AML-193 (cell line): ENCODE data around the gene S100A1.
"Not testable (repeated sequence)": the region's sequence is repeated elsewhere in the genome, so short reads cannot be mapped to it uniquely, and the experiment has no call there.

Source experiments
- DNase-seq, 2 experiments: peaks; one replicate each; lab custom pipeline; 2025; lab: John Stamatoyannopoulos, UW

Gene S100A1

DNA sequence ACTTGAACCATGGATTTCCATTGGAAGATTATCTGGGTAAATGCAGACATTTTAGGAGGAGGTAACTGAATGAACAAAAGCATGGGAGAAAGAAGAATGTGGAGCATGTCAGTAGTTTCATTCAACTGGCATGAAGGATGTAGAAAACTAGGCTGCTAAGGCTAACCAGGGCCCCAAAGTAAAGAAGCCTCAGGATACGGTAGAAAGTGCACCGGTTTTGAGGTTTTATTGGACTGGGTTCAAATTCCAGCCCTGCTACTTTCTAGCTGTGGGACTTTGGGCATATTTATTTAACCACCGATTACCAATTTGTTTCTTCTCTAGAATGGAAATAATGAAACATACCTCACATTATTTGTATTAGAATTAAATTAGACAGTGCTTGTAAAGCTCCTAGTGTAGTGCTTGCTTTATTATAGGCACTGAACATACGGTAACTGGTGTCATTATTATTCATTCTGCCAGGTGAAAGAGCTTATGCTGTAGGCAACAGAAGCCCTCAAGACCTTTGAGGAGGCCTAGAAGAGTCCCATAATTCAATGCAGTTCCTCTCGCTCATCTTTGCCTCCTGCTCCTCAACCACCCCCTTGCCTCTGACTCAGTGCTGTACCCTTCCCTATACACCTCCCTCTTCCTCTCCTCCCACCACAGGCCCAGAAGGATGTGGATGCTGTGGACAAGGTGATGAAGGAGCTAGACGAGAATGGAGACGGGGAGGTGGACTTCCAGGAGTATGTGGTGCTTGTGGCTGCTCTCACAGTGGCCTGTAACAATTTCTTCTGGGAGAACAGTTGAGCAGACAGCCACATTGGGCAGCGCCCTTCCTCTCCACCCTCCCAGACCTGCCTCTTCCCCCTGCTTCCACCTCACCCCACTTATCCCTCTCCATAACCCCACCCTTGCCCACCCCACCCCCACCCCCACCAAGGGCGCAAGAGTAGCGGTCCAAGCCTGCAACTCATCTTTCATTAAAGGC is 3.1 kb downstream of the S100A1 start:
- no peak for DNase-seq

DNA sequence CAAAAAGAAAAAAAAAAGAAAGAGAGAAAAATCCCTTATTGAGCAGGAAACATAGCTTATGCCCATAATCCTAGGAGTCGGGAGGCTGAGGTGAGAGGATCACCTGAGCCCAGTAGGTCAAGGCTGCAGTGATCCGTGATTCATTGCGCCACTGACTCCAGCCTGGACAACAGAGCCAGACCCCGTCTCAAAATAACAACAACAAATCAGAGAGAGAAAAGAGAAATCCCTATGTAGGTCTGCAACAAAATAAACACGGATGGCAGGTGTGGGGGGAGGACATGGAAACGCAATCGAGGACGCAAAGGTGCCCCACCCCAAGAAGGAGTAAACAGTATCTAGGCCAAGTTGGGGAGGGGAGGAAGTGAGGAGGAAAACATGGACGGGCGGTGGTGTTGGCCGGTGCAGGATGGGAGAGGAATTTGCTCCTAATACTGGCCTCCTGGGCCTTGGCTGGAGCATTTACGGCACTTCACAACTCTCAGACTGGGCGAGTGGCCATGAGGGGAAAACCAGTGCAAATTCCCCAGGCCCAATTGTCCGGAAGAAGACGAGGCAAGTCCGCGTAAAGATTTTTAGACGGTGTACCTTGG is 5.0 kb downstream of the S100A1 start:
- DNase-seq: no peak

DNA sequence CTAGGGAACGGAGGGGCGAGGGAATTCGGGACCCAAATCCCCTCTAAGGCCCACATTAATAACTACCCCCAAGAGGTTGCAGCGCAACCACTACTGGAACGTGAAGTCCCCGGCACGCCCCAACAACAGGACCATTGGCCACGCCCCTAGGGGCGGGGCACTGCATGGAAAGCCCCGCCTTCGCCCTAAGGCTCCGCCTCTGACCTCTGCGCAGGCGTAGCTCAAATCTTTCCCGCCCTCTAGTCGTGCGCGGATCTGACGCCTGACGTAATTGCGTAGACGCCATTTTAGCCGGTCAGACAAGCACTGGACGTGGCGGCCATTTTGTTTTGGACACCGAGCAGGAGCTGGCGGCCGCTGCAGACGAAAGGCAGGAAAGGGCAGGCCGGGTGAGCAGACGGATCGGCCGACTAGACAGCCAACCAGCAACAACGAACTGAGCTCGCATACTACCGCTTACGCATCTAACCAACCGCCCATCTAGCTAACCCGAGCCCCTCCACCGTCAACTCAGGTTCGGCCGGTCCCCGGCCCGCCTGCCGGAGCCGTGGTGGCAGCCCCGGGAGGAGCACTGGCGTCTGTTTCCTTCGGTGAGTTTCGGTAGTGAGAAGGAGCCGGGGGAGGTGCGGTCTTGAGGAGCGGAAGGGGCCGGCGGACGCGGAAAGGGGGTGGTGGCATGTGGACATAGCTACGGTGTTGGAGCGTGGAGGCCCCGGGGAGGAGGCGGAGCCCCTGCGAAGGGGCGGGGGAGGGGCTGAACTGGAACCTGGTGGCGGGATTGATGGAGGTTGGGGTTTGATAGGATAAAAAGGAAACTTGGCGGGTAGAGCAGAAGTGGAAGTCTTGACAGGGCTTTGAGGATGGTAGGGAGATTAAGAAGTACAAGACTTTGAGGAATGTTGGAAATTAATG is 5.8 kb downstream of the S100A1 start, which contains the start of gene CHTOP:
TSS of gene CHTOP (plus strand) at position 313 of the 912 bp plus-strand sequence. CDS start 2,523 bp downstream, outside the sequence.
- peak; percentile 91 for DNase-seq

DNA sequence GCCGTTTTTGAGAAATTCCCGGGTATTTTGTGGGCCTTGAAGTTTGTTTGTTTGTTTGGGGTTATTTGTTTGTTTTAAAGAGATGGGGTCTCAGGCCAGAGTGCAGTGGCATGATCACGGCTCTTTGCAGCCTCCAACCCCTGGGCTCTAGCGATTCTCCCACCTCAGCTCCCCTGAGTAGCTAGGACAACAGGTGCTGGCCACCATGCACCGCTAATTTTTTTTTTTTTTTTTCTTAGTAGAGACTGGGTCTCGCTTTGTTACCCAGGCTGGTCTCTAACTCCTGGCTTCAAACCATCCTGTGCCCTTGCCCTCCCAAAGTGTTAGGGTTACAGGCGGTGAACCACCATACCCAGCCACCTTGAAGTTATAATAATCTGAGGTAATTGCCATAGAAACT is 7.6 kb downstream of the S100A1 start:
- DNase-seq: no peak

DNA sequence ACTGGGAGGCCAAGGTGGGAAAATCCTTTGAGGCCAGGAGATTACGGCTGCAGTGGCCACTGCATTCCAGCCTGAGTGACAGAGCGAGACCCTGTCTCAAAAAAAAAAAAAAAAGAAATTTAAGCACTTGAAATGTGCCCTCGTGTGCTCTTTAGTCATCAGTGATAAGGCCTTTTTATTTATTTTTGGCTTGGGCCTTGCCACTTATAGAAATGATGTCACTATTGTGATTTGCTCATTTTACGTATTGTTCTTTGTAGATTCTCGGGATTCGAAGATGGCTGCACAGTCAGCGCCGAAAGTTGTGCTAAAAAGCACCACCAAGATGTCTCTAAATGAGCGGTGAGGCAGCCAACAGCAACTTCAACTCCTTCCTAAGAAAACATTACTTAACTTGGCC is 8.1 kb downstream of the S100A1 start:
- DNase-seq: no peak

DNA sequence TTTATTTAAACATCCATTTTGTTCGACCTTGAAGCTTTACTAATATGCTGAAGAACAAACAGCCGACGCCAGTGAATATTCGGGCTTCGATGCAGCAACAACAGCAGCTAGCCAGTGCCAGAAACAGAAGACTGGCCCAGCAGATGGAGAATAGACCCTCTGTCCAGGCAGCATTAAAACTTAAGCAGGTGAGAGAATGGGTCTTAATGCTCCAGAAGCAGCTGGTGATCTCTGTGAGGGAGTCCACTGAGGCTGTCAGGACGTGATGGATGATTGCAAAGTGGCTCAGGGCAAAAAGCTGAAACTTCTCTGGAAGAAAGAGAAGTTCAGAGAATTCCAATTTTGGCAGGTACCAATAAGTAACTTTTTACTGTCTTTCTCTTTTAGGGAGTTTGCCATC is 10.0 kb downstream of the S100A1 start:
- no peak for DNase-seq

DNA sequence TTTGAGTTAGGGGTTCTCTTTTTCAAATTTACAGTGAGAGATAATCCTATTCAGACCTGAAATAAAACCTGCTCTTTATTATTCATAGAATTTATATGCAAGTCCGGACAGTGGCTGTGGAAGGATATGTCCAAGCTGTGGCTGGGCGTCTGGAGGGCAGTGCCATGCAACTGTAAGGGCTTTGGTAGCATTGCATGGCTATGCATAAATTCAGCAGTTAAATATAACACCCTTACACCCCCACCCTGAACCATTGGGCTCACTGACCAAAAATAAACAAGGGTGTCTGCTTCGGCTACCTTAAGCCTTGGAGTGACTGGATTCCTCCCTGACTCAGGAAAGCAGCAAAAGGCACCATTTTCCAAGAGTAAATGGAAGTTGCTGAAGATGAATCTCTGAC is 11.0 kb downstream of the S100A1 start:
- DNase-seq: no peak

DNA sequence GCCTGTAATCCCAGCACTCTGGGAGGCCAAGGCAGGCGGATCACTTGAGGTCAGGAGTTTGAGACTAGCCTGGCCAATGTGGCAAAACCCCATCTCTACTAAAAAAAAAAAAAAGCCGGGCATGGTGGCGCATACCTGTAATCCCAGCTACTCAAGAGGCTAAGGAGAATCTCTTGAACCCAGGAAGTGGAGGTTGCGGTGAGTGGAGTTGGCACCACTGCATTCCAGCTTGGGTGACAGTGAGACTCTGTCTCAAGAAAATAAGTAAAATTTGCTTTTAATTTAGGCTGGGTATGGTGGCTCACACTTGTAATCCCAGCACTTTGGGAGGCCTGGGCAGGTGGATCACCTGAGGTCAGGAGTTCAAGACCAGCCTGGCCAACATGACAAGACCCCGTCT is 12.0 kb downstream of the S100A1 start:
- not testable (repeated sequence) for DNase-seq

DNA sequence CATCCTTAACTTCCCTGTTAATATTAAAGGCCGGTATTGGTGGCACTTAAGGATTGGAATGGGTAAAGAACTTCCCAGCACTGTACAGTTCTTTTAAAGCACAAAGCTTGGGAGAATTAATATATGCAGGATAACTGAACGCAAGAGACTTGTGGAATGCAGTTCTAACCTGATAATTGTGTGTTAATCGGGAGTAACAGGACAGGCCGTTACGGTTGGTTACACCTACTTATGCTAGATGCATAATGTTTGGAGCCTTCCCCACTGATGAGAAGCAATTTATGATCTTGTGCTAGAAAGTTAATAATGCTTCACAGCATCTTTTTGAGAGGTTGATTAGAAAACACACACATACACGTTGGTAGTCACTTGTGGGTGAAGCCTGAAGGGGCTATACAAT is 12.6 kb downstream of the S100A1 start:
- DNase-seq: no peak

DNA sequence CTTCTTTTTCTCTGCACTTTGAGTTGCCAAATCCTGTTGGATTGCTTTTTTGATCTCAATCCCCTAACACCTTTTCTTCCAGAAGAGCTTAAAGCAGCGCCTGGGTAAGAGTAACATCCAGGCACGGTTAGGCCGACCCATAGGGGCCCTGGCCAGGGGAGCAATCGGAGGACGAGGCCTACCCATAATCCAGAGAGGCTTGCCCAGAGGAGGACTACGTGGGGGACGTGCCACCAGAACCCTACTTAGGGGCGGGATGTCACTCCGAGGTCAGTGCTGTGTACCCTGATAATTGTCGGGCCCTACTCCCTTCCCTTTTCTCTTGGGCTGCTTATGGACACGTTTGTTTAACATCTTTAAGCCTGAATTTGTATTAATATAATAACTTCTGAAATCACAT is 13.9 kb downstream of the S100A1 start:
- no peak for DNase-seq

DNA sequence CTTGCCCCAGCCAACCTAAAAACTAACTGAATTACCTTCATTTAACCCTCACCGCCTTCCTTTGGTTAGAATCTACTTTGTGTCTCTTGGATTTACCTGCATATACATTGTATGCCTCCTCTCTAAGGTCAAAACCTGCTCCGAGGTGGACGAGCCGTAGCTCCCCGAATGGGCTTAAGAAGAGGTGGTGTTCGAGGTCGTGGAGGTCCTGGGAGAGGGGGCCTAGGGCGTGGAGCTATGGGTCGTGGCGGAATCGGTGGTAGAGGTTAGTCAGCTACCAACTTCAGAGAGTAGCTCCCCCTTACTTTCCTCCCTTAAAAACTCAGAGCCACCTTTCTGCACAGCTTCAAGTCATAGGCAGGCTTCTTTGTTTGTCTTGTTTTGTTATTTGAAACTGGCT is 14.9 kb downstream of the S100A1 start:
- no peak for DNase-seq

DNA sequence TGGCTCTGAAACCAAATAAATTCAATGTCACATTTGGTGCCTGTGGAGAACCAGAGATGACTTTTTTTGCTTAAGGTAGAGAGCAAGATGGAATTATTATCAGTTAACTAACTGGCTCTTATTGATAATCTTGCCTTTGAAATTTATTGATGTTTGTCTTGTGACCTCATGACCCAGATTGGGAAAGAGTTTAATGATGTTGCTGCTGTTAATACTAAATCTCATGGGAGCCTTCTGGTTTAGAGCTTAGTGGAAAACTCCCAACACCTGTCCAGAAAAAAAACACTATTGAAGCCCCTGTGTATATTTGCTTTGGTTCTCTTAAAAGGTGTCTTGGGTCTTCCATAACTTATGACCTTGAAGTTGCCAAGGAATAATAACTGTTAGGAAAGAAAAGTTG is 15.6 kb downstream of the S100A1 start:
- DNase-seq: no peak

DNA sequence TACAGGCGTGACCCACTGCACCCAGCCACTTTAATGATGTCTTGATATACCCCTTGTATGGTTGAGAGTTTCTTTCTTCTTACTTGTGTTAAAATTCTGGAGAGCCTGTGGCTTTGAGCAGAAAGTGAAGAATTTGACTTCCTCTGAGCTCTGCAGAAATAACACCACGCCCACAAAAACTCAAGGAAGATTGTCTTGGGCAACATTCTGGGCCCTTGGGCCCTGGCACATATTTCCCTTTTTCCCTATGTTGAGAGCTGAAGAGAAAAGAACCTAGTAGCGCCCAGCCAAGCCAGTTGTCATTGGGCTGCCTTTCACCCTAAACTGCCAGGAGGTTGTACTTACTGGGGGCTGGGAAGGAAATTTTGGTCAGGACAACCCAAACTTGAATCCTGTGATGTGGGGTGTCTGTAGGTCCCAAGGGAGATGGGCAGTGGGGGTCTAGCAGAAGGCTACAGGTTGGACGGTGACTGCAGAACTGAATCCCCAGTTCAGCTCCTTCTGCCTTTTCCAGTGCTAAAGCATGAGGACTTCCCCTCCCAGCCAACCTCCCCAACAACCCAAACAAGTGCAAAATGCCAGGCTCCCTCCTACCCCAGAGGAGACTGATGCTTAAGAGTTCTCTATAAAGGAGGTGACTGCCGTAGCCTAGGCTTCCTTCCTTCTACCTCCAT is 18.6 kb downstream of the S100A1 start:
- peak; percentile 48 to 49 for DNase-seq

DNA sequence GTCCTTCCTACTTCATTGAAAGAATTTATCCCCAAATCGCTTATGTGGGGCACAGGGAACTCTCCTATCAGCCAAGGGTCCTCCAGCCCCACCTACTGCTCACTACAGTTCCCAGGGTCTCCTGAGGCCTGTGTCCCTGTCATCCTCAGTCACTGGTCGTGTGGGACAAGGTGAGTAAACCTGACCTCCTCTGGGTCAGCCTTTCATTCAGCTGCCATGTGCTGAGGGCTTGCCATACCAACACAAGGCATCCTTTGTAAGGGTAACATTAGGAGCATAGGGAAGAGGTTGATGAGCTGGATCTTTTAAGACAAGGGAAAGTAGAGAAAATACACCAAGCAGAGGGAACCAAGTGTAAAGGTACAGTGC is 19.1 kb downstream of the S100A1 start:
- DNase-seq: no peak

DNA sequence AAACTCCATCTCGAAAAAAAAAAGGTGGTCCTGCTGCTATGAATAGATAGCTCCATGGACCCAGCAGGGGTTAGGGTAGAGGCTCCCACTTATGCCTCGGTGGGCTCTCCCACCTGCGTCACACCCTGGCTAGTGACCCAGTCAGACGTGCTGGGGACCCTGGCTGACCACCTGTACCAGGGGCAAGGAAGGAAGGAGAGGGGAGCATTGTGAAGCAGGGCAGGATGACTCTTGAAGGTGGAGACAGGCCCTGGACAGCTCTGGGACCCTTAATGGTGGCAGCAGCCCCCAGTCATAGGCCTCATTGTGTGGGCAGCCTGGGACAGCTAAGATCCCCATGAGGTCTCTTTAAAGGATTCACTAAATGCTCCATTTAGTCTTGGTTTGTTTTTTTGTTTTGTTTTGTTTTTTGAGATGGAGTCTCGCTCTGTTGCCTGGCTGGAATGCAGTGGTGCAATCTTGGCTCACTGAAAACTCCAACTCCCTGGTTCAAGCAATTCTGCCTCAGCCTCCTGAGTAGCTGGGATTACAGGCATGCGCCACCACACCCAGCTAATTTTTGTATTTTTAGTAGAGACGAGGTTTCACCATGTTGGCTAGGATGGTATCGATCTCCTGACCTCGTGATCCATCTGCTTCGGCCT is 19.9 kb downstream of the S100A1 start:
- no peak for DNase-seq

DNA sequence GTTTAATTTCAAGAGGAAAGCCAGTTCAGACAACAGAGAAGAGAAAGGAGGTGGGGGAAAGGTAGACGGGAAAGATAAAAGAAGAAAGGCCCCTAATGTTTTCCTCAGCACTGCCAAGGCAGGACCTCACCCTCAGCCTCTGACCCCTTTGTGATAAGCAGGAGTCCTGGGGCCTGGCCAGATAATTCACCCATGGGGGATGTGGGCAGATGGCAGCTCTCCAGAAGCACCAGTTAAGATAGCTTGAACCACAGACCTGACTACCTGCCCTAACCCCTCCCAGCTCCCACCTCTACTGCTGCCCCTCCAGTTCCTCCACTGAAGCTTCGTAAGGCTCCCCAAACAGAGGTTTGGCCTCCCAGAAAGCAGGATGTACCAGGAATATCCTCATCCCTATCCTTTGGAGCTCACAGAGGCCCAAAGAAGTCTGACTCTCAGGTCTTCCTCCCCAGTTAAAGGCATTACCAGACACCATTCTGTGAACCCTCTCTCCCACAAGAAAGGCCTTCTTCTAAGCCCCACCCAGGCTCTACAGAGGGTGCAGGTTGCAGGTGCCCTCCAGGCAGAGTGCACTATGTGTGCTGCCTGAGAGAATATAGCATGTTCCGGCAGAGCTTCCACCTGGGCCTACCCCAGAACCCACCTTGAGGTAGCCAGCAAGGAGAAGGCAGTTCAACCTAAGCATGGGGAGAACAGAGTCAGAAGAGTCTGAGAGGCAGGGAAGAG is 21.1 kb downstream of the S100A1 start:
- DNase-seq: no peak

DNA sequence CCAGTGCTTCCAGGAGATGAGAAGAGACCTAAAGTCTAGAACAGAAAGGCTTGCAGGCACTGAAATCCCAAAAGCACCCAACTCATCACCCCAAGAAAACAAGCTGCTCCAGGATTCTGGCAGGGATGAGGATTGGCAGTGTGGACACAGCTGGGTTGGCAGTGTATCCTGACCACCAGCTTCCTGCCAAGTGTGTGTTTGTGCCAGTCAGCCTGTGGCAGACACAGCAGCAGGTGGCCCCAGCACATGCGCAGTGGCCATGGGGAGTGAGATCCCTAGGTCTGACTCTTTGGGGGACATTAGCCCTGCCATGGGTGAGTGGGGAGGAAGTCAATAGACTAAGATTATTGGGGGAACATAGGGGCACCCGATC is 21.6 kb downstream of the S100A1 start:
- no peak for DNase-seq

DNA sequence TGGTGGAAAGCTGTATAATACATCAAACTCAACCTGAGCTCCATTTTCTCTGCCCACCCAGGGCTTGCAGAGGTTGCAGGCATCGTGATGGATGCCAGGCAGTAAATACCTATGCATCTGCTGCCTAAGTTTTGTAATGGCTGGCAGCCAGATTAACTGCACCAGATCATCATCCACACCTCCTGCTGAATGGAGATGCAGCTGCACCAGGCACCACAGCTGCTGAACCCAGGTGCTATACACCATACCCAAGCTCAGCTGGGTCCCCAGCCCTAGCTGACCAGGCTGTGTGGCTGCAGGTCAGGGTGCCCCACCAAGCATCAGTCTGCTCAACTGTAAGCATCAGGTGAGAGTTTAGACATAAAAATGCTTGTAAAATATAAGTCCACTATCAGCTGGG is 23.5 kb downstream of the S100A1 start:
- DNase-seq: no peak

DNA sequence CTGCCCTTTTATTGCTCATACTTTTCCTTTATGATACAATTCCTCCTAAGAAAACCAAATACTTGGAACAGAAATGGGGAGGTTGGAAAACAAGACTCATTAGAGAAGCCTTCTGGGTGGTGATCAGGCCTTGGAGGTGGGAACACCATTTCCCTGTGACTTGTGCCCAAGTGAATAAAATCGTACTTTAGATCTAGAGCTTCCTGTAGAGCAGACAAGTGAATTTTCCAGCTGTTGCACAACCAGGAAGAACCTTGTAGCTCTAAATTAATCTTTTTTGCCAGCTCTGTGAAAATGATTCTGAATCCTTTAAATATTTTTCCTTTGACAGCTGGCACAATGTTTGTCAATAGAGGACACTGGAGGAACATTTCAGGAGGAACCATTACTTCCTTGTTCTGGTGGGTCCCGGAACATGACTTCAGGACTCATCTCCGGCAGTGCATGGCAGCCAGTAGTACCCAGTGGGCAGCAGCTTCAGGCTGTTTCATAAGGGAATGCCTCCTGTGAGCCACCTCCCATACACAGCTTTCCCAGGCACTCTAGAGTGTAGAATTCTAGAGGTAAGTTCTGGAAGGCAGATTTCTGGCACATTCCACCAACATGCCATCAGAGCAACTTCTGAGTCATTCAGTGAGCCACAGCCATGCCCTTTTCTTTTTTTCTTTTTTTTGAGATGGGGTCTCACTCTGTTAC is 24.7 kb downstream of the S100A1 start:
- no peak for DNase-seq

DNA sequence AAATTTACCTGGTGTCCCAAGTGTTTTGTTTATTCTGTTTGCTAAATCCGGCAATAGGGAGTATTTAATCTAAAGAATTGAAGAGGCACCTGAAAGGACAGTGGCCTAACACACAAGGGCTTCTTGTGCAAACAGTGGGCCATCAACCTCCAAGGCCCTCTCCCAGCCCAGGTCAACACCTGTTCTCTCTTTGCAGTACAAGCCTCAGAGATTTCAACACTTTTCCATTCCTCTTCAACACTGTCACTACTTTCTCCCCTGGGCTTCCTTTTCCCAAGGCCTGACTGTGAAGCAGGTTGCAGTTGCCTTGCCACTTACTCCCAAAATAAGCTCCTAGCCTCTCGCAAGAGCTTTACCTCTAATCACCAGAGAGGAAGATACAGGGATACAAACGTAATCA is 27.1 kb downstream of the S100A1 start:
- DNase-seq: no peak
